ENCODE data around the gene IL25. TPM values are rescaled to one million over a fixed set of nuclear protein-coding genes. Genes with fewer than 3 reads are reported as not detected.
"Not testable (repeated sequence)": the region's sequence is repeated elsewhere in the genome, so short reads cannot be mapped to it uniquely, and the experiment has no call there.

The IL25 gene
- total RNA-seq, 4 donors from 2014 or later, result not detected

DNA sequence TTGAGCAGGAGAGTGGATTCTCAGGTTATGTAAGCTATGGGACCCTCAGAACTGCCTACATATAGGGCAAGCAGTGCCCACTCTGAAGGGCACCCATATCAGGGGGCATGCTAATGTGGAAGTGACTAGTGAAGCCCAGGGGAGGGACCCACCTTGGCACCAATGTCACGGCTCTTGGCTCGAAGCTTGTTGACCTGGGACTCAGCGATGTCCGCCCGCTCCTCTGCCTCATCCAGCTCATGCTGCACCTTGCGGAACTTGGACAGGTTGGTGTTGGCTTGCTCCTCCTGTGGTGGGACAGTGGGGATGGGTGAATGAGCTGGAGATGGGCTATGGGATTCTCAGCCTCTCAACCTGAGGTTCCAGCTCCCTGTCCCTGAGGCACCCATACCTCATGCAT lies 9.7 kb downstream of the IL25 start:
- TF ChIP-seq POLR2A (IDR thresholded peaks at IDR 0.05) (no peak), CTCF (IDR thresholded peaks at IDR 0.05) (no peak)
- H3K36me3 ChIP-seq, result no peaks in the 10 kb centered on the region
- no peak overlapping the region for H3K4me3 ChIP-seq
- no peaks in the 10 kb centered on the region for H3K27me3 ChIP-seq
- peaks cover 0 to 8% (median 0%) of the 10 kb centered on the region in 4 donors for H3K4me1 ChIP-seq
- no peaks in the 10 kb centered on the region for H3K9me3 ChIP-seq
- DNase-seq, result no peak
- H3K27ac ChIP-seq, result no peak overlapping the region

DNA sequence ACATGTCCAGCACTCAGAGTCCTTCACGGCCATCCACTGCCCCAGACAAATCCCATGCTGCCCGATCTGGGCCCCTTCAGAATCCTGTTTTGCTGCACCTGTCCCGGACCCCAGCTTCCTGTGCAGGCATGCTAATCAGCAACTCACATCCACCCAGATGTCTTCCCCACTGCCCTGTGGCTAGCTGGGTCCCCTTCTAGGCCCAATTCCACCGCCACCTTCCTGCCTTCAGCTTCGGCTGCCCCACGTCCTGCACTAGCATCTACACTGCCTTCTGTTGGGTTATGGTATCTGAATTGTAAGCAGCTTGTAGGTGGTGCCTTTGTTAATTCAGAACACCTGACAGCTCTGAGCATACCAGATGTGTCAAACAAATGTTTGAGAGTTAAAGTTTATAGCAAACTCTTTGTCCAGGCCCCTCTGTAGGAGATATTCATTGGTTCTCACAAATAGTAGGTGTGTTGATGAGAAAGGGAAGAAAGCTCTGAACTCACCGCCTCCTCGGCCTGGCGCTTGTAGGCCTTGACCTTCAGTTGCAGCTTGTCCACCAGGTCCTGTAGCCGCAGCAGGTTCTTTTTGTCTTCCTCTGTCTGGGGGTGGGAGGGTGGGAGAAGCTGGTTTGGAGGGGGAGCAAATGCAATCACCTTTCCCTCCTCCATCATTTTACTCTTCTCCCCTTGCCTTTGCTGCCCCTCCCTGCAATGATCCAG lies 10.3 kb downstream of the IL25 start:
- Histone ChIP-seq H3K27ac (no peak overlapping the region), H3K9me3 (no peaks in the 10 kb centered on the region), H3K4me1 (peaks cover 0 to 8% (median 0%) of the 10 kb centered on the region in 4 donors), H3K27me3 (no peaks in the 10 kb centered on the region), H3K36me3 (no peaks in the 10 kb centered on the region), H3K4me3 (no peak overlapping the region)
- TF ChIP-seq POLR2A (IDR thresholded peaks at IDR 0.05) (no peak), CTCF (IDR thresholded peaks at IDR 0.05) (no peak)
- DNase-seq, result no peak

- Histone ChIP-seq H3K36me3 (no peaks in the 10 kb centered on the region), H3K27ac (no peak overlapping the region), H3K4me1 (peaks cover 0 to 8% (median 0%) of the 10 kb centered on the region in 4 donors), H3K27me3 (no peaks in the 10 kb centered on the region), H3K4me3 (no peak overlapping the region), H3K9me3 (no peaks in the 10 kb centered on the region)
- no peak for DNase-seq
- TF ChIP-seq CTCF (IDR thresholded peaks at IDR 0.05) (no peak), POLR2A (IDR thresholded peaks at IDR 0.05) (no peak)
Measured at GRCh38 chr14:23384364-23385080, 11.9 kb downstream of the IL25 start.

- Histone ChIP-seq H3K4me1 (peaks cover 0 to 7% (median 0%) of the 10 kb centered on the region in 4 donors), H3K9me3 (no peaks in the 10 kb centered on the region), H3K4me3 (no peak overlapping the region), H3K27ac (no peak overlapping the region), H3K27me3 (no peaks in the 10 kb centered on the region), H3K36me3 (no peaks in the 10 kb centered on the region)
- TF ChIP-seq CTCF (IDR thresholded peaks at IDR 0.05), result no peak
- TF ChIP-seq POLR2A (IDR thresholded peaks at IDR 0.05), result no peak
- DNase-seq, result no peak
Measured at GRCh38 chr14:23385244-23385641, 12.6 kb downstream of the IL25 start.

- H3K9me3 ChIP-seq, result no peaks in the 10 kb centered on the region
- H3K36me3 ChIP-seq, result no peaks in the 10 kb centered on the region
- H3K4me3 ChIP-seq, result no peak overlapping the region
- no peaks in the 10 kb centered on the region for H3K27me3 ChIP-seq
- no peak overlapping the region for H3K27ac ChIP-seq
- no peak for DNase-seq
- TF ChIP-seq CTCF (IDR thresholded peaks at IDR 0.05) (no peak), POLR2A (IDR thresholded peaks at IDR 0.05) (no peak)
- H3K4me1 ChIP-seq, result peaks cover 0 to 2% (median 0%) of the 10 kb centered on the region in 4 donors
Measured at GRCh38 chr14:23385642-23386265, 13.1 kb downstream of the IL25 start.

GRCh38 chr14:23386266-23386657 lies 13.7 kb downstream of the IL25 start:
- not testable (repeated sequence) for H3K27ac ChIP-seq, H3K27me3 ChIP-seq, H3K9me3 ChIP-seq, H3K4me1 ChIP-seq, H3K36me3 ChIP-seq, H3K4me3 ChIP-seq, DNase-seq

Measured in Peyer's patch (tissue), 4 donors.